Measurements from ENCODE around the gene ALX3.

ALX3 gene

DNA sequence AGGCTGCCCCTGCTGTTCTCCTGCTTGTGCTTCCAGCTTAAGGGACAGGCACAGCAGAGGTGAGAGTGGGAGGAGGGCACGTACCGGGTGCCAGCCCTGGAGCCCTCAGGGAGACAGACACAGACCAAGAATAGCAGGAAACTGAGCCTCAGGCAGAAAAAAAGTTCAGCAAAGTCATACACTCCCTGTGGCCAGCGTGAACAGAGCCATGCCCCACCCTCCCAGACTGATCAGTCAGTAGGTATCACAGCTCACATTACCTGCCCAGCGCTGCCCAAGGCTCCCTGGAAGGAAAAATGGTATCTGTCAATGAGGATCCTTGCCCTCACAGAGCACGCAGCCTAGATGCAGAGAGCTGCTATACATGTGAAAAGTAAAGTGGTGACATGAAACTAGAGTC, 43.1 kb upstream of the ALX3 start:
- no peaks in the 10 kb centered on the region for H3K9me3 ChIP-seq
- TF ChIP-seq, protein P1, sequence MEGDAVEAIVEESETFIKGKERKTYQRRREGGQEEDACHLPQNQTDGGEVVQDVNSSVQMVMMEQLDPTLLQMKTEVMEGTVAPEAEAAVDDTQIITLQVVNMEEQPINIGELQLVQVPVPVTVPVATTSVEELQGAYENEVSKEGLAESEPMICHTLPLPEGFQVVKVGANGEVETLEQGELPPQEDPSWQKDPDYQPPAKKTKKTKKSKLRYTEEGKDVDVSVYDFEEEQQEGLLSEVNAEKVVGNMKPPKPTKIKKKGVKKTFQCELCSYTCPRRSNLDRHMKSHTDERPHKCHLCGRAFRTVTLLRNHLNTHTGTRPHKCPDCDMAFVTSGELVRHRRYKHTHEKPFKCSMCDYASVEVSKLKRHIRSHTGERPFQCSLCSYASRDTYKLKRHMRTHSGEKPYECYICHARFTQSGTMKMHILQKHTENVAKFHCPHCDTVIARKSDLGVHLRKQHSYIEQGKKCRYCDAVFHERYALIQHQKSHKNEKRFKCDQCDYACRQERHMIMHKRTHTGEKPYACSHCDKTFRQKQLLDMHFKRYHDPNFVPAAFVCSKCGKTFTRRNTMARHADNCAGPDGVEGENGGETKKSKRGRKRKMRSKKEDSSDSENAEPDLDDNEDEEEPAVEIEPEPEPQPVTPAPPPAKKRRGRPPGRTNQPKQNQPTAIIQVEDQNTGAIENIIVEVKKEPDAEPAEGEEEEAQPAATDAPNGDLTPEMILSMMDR (IDR thresholded peaks at IDR 0.05) = no peak
- no peaks in the 10 kb centered on the region for H3K4me1 ChIP-seq (ENCODE audit: control insufficient read depth in 1 of 2, insufficient read depth in 1 of 2, low read depth in 1 of 2, low read length in 1 of 2)
- peaks cover 70% of the 10 kb centered on the region for H3K27me3 ChIP-seq
- H3K36me3 ChIP-seq = no peaks in the 10 kb centered on the region
- no peak overlapping the region for H3K4me3 ChIP-seq (ENCODE audit: low read depth in 1 of 2, low read length in 1 of 2)
- H3K27ac ChIP-seq = no peak overlapping the region

DNA sequence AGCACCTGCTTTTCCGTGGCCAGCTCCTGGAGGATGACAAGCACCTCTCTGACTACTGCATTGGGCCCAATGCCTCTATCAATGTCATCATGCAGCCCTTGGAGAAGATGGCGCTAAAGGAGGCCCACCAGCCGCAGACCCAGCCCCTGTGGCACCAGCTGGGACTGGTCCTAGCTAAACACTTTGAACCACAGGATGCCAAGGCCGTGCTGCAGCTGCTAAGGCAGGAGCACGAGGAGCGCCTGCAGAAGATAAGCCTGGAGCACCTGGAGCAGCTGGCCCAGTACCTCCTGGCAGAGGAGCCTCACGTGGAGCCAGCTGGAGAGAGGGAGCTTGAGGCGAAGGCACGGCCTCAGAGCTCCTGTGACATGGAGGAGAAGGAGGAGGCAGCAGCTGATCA, 42.2 kb upstream of the ALX3 start:
- Histone ChIP-seq H3K27me3 (peaks cover 74% of the 10 kb centered on the region), H3K36me3 (no peaks in the 10 kb centered on the region), H3K9me3 (no peaks in the 10 kb centered on the region), H3K4me1 (ENCODE audit: control insufficient read depth in 1 of 2, insufficient read depth in 1 of 2, low read depth in 1 of 2, low read length in 1 of 2) (no peaks in the 10 kb centered on the region), H3K27ac (no peak overlapping the region), H3K4me3 (ENCODE audit: low read depth in 1 of 2, low read length in 1 of 2) (no peak overlapping the region)
- TF ChIP-seq, protein P1 (IDR thresholded peaks at IDR 0.05) = no peak

DNA sequence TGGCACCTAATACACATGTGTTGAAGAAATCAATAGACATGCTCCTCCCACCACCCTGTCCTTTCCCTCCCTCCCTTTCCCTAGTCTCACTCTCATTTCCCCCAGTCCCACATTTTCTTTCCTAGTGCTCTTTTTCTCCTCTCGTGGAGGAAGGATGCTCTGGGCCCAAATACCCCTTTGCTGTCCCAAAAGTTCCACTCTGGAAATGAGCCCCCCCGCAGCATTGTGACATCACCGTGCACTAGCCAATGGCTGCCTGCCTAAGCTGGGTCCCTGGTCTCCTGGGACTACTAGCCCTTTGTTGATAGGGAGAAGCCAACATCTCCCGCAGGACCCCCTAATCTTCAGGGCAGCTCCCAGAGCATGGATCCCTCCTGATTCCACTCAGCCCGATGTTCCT, 41.7 kb upstream of the ALX3 start, which contains the start of gene UBL4B:
UBL4B (plus strand) TSS at position 301 of the 400 bp plus-strand sequence; CDS start at position 393, 92 bp downstream.
- H3K27me3 ChIP-seq = peaks cover 74% of the 10 kb centered on the region
- H3K4me3 ChIP-seq (ENCODE audit: low read depth in 1 of 2, low read length in 1 of 2) = no peak within 1 kb of the TSS
- no peak within 1 kb of the TSS for H3K27ac ChIP-seq

DNA sequence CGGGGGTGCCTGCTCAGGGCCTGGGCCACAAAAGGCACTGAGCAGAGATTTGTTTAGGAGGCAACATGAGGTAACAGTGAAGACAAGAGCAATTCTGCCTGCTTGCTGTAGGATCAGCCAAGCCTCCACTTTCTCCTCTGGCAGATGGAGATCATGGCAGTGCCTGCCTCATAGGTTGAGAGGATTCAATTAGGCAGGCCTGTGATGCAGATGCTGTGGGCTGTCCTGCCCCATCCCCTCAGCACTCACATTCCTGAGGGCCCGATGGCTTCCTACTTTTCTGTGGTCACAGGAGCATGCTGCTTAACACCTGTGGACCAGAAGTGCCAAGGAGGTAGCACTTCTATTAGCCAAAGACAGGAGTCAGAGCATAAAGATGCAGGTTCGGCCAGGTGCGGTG, 40.6 kb upstream of the ALX3 start:
- no peak overlapping the region for H3K27ac ChIP-seq

More for the DNA sequence above, 41.7 kb upstream of the ALX3 start, which contains the start of gene UBL4B:
- Histone ChIP-seq H3K9me3 (no peaks in the 10 kb centered on the region), H3K4me1 (ENCODE audit: control insufficient read depth in 1 of 2, insufficient read depth in 1 of 2, low read depth in 1 of 2, low read length in 1 of 2) (no peaks in the 10 kb centered on the region), H3K36me3 (no peaks in the 10 kb centered on the region)
- TF ChIP-seq, protein P1 (IDR thresholded peaks at IDR 0.05) = no peak

DNA sequence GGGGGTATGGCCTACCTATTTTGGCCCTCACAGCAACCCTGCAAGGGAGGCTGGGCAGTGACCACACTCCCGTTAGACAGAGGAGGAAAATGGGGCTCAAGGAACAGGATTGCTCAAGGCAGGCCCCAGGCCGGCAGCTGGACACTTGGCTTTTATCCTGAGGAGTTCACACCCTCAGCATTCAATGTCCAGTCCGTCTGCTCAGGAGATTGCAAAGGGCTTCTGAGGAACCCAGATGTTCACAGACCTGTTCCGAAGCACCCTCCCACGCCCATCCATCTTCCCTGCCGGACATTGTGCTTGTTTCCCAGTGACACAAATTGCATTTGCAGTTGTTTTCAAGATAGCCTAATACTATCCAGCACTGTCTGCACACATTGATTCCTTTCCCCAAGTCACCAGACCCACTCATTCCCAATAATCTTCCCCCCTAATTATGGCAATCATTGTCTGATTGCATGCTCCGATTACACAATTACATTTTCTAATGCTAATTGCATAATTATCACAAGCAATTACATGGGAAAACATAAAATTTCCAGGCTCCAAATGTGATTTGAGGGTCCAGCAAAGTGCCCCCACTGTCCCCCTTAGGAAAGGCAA, 37.5 kb upstream of the ALX3 start:
- Histone ChIP-seq H3K36me3 (no peaks in the 10 kb centered on the region), H3K4me3 (ENCODE audit: low read depth in 1 of 2, low read length in 1 of 2) (no peak overlapping the region), H3K27me3 (peaks cover 45% of the 10 kb centered on the region), H3K4me1 (ENCODE audit: control insufficient read depth in 1 of 2, insufficient read depth in 1 of 2, low read depth in 1 of 2, low read length in 1 of 2) (no peaks in the 10 kb centered on the region), H3K9me3 (no peaks in the 10 kb centered on the region), H3K27ac (no peak overlapping the region)
- TF ChIP-seq, protein P1 (IDR thresholded peaks at IDR 0.05) = no peak

More for the DNA sequence above, 40.6 kb upstream of the ALX3 start:
- Histone ChIP-seq H3K4me1 (ENCODE audit: control insufficient read depth in 1 of 2, insufficient read depth in 1 of 2, low read depth in 1 of 2, low read length in 1 of 2) (no peaks in the 10 kb centered on the region), H3K27me3 (peaks cover 74% of the 10 kb centered on the region), H3K9me3 (no peaks in the 10 kb centered on the region), H3K4me3 (ENCODE audit: low read depth in 1 of 2, low read length in 1 of 2) (no peak overlapping the region), H3K36me3 (no peaks in the 10 kb centered on the region)
- TF ChIP-seq, protein P1 (IDR thresholded peaks at IDR 0.05) = no peak
